ENCODE results near the gene RECK.

Gene RECK

DNA sequence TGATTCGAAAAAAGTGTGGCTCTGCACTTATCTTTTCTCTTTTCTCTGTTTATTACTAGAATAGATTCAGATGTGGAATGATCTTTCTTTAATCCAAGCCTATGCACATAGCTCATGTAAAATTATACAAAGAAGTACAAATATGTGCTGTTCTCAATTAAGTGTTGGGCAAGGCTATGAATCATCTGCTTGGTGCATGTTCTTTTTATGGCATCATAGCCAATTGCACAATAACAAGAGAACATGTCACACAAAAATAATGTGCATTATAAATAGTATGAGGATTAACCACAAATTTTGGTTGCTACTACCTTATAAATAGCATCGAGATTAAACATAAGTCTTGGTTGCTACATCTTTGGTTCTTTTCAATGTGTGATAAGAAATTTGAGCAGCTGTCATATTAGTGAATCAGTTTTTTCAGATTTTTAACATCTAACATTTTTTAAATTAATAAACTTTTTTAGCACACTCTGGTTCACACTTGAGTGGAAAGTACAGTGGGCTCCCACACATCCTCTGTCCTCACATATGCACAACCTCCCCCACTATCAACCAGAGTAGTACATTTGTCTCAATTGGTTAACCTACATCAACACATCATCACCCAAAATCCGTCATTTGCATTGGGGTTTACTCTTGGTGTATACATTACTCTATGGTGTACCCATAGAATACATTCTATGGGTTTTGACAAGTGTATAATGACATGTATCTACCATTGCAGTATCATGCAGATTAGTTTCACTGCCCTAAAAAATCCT, 6.8 kb upstream of the RECK start:
- H3K27ac ChIP-seq, result no peak overlapping the region
- TF ChIP-seq, protein P1, sequence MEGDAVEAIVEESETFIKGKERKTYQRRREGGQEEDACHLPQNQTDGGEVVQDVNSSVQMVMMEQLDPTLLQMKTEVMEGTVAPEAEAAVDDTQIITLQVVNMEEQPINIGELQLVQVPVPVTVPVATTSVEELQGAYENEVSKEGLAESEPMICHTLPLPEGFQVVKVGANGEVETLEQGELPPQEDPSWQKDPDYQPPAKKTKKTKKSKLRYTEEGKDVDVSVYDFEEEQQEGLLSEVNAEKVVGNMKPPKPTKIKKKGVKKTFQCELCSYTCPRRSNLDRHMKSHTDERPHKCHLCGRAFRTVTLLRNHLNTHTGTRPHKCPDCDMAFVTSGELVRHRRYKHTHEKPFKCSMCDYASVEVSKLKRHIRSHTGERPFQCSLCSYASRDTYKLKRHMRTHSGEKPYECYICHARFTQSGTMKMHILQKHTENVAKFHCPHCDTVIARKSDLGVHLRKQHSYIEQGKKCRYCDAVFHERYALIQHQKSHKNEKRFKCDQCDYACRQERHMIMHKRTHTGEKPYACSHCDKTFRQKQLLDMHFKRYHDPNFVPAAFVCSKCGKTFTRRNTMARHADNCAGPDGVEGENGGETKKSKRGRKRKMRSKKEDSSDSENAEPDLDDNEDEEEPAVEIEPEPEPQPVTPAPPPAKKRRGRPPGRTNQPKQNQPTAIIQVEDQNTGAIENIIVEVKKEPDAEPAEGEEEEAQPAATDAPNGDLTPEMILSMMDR (IDR thresholded peaks at IDR 0.05), result no peak
- TF ChIP-seq ZFX (IDR thresholded peaks at IDR 0.05; ENCODE audit: borderline replicate concordance), result no peak

GRCh38 chr9:36030871-36031270, 5.8 kb upstream of the RECK start:
- TF ChIP-seq, protein P1 (IDR thresholded peaks at IDR 0.05), result no peak
- no peak for TF ChIP-seq ZFX (IDR thresholded peaks at IDR 0.05; ENCODE audit: borderline replicate concordance)
- H3K27ac ChIP-seq, result no peak overlapping the region

DNA sequence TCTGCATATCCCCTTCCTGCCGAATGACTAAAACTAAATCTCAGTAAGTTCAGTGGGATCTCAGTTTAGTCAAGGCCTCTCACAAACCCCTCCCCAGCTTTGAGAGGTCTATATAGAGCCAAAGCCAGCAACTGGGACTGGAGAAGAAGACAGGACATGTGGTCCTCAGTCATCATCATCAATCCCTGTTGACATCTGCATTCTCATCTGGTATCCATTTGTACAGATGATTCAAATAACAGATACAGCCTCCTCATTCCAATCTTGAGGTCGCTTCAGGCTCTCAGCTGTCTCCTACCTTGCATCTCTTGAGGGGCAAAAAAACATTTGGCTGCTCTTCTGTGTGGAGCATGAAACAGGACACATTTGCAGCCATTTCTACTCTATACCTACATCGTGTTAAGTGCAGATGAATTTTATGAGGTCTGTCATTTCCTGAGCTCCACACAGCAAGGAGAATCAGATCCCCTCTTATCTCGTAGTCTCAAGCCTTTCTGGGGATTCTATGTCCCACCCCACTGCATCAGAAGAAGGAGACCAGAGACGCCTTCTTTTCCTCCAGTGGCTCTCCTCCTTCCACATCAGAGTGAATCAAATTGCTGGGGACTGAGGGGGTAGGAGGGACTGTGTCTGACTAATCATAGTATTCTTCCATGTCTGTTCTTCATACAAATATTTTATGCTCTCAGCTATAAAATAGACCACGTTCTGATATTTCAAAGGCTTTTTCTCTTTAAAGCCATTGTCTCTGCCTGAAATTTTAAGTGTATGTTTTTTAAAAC, 4.7 kb upstream of the RECK start:
- H3K27ac ChIP-seq, result no peak overlapping the region
- TF ChIP-seq ZFX (IDR thresholded peaks at IDR 0.05; ENCODE audit: borderline replicate concordance), result no peak

DNA sequence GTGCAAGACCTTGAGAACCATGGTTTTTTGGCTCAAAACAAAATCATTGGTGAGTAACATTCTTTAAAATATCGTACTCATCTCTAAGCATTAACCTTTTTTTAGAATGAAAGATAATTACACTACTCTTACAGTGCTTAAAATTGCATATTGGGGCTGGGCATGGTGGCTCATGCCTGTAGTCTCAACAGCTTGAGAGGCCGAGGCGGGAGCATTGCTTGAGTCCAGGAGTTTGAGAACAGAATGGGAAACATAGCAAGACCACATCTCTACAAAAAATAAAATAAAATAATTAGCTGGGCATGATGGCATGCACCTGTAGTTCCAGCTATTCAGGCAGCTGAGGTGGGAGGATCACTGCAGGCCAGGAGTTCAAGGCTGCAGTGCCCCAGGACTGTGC, 2.9 kb upstream of the RECK start:
- H3K27ac ChIP-seq, result no peak overlapping the region
- no peak for TF ChIP-seq ZFX (IDR thresholded peaks at IDR 0.05; ENCODE audit: borderline replicate concordance)
- TF ChIP-seq, protein P1 (IDR thresholded peaks at IDR 0.05), result no peak

DNA sequence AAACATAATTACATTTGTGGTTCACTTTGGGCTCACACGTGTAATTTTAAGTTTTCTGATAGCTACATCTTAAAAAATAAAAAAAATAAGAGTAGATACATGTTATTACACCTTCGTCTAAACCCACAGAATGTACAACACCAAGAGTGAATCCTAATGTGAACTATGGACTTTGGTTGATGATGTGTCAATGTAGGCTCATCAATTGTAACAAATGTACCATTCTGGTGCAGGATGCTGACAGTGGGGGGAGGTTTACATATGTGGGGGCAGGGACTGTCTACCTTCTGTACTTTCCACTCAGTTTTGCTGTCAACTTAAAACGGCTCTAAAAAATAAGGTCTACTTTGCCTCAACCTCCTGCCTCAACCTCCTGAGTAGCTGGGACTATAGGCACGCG, 2.5 kb upstream of the RECK start:
- no peak for TF ChIP-seq ZFX (IDR thresholded peaks at IDR 0.05; ENCODE audit: borderline replicate concordance)
- TF ChIP-seq, protein P1 (IDR thresholded peaks at IDR 0.05), result no peak
- no peak overlapping the region for H3K27ac ChIP-seq

DNA sequence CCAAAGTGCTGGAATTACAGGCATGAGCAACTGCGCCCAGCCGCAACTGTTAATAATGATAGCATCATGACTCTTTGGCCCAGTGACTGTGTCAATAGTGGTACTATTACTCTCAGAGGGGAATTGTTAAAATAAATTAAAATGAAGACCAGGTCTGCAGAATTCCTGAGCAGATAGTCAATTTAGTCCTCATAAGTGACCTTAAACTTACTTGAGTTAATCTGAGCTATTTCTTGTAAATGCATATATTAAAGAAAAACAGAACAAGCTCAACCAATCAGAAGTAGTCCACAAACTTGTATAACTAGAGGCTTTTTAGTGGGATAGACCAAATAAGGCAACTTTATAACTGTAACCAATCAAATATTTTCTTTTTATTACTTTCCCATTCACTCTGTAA, 1.7 kb upstream of the RECK start:
- TF ChIP-seq, protein P1 (IDR thresholded peaks at IDR 0.05), result no peak
- TF ChIP-seq ZFX (IDR thresholded peaks at IDR 0.05; ENCODE audit: borderline replicate concordance), result no peak
- no peak overlapping the region for H3K27ac ChIP-seq

GRCh38 chr9:36036253-36036779, 397 bp upstream of the RECK start:
- TF ChIP-seq, protein P1 (IDR thresholded peaks at IDR 0.05), result no peak
- no peak for TF ChIP-seq ZFX (IDR thresholded peaks at IDR 0.05; ENCODE audit: borderline replicate concordance)
- no peak overlapping the region for H3K27ac ChIP-seq
